SH-SY5Y (cell line): ENCODE measurements around the gene HOOK2.

Experiments used
- GATA2 ChIP-seq: IDR thresholded peaks from 2 replicates; pipeline ENCODE4 v1.6.1; 2011; ENCODE audit warnings: mild to moderate bottlenecking, low read depth, low read length
- GATA3 ChIP-seq: IDR thresholded peaks from 2 replicates; pipeline ENCODE4 v1.6.1; 2011; ENCODE audit warnings: low read depth, mild to moderate bottlenecking, low read length, moderate library complexity

HOOK2 gene

DNA sequence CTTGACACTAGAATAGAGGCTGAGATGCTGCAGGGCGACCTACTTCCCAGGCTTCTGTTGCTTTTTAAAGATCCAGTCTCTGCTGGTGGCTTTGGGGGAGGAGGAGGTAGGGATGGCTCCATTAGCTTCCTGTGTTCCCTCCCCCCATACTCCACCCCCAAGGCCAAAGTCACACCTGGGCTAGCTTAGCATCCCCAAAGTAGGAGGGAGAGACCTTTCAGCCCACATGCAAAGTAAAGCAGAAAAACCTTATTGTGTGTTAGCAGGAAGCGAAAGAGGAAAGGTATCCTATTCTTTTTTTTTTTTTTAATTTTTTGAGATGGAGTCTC, 48.4 kb downstream of the HOOK2 start:
- no peak for TF ChIP-seq GATA2
- no peak for TF ChIP-seq GATA3

DNA sequence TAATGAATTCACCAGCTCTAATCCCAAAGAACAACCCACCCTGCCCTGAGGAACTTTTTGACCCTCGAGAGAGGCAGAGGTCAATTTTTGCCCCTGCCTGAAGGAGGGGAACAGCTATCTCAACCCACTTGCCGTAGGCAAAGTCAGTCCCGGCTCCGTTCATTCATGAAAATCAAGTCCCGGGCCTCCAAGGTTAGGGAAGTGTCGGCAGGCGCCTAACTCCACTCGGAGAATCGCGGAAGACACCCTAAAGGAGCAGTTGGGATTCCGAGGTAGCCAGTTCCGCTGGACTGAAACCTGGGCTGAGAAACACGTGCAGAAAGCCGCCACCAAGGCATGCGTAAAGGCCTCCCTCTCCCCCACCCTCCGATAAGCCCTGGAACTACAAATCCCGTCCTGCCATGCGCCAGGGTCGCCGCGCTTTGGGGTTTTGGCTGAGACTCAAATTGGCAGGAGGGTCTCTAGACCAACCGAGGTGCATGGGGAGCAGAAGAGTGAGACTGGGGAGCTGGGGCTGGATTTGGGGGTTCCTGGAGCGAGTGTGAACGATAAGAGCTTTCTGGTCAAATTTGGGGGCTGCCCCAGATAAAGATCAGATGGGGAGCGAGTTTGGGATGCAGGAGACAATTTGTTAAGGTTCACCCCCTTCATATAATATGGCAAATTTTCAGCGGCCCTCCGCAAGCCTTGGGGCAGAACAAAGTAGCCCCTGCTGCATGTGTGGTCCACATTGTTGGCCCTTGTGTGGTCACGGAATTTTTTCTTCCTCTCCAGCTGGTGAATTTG, 51.5 kb downstream of the HOOK2 start, which contains the start of gene TNPO2:
Gene TNPO2, minus strand, starts transcription at position 292 of the 786 bp plus-strand sequence. CDS start 2,955 bp downstream, outside the sequence.
- TF ChIP-seq GATA3 (no peak; the same call in 1 of the 2 replicates), GATA2 (peak; percentile 89)

GRCh38 chr19:12723381-12723640, 52.0 kb downstream of the HOOK2 start:
- no peak for TF ChIP-seq GATA2
- no peak for TF ChIP-seq GATA3

DNA sequence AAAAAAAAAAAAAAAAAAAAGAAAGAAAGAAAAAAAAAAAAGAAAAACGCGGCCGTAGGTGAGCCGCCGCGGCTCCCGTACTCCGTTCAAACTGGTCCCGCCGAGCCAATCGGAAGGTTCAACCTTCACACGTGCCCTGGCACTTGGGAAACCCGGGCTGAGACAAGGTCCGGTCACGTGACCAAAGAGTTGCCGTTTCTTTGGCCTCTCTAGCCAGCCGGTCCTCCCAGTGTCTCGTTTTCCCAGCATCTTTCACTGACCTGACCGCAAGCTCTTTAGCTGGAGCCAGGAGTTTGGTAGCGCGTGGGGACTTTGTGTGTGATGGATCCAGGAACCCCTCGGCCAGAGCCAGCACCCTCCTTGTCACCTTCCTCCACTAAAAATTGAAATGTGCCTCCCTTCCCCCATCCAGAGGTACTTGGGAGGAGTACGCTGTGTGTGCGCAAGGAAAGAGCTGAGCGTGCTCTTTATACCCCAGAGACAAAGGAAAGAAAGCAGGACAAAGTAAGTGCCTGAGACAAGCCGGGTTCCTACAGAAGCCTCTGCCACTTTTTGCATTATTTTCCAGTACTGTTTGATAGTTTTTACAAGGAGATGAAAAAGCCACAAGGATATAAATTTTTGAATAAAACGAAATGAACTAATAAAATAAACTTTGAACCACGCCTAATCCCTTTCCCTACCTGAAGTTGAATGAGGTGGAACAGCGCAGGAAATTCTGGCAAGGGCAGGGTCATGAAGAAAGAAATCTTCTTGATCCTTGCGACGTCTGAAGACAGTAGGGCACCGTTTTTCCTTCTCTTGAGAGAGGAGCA, 52.6 kb downstream of the HOOK2 start:
- TF ChIP-seq GATA2 (no peak), GATA3 (no peak)

DNA sequence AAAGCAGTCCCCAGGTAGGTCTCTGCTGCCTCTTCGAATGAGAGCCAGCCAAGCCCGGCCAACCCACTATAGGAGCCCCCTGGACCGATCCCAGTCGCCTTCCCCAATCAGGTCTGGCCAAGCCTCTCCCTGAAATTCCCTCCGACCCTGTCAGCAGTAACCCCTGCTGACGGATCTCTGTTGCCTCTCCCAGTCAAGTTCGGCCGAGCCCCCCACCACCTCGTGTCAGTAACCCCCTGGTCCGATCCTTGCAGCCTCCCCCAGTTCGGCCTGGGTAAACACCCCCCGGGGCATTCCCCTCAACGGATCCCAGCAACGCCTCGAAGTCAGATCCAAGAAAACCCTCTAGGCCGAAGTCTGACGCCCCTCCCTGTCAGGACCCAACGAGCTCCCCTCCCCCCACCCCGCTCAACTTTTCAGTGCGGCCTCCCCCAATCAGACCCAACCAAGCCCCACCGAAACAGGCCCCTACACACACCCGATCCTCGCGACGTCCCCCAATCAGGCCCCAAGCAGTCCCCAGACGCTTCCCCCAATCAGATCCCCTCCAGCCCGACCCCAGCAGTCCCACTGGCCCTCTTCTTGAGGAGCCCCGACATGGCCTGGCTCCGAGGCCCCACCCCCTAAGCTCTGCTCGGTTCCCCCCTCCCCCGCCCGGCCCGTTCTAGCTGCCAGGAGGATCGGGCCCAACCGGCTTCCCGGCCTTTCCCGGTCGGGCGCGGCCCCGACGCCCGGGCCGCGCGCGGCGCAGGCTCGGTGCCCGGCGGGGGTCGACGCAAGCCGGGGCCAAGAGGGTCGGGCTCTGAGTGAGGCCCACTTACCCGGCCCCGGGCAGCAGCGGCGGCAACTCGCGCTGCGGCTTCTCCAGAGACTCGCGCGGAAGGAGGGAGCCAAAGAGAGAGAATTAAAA, 53.4 kb downstream of the HOOK2 start:
- TF ChIP-seq GATA3 (no peak), GATA2 (no peak)

DNA sequence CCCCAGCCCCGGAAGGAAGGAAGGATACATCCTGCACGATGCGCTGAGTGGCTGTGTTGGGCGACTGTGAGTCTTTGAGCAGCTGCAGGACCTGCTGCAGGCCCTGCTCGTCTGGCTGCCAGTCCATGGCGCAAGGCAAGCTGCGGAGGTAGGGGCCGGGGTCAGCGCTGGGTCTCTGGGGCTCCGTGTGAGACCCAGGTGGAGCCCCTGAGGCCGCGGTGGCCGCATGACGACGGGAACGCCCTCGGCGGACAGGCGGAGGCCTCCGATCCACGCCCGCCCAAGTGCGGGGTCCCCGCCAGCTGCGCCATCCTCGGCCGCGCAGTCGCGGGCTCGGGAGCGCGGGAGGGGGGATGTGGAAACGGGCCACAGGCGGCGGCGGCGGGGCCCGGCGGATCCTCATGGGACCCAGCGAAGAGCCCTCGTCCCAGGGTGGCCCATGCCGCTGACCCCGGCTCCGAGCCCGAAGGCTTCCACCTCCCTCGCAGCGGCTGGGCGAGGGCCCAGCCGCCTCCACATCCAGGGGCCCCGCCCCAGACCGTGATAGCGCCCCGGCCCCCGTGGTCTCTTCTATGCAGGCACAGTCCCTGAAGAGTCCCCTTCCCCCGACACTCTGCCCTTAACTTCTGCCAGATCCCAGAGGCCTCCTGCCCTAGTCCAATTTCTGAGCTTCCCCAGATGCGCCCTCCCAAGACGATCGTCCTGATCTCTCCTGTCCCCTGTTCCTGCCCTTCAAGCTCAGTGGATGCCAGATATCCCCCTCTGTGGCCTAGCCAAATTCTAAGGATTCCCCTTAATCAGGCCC, 54.3 kb downstream of the HOOK2 start:
- no peak for TF ChIP-seq GATA2
- no peak for TF ChIP-seq GATA3

GRCh38 chr19:12720296-12720695, 55.1 kb downstream of the HOOK2 start:
- TF ChIP-seq GATA3: no peak
- TF ChIP-seq GATA2: no peak

GRCh38 chr19:12715929-12716328, 59.4 kb downstream of the HOOK2 start:
- no peak for TF ChIP-seq GATA3

- TF ChIP-seq GATA2 (no peak), GATA3 (no peak)
Measured at GRCh38 chr19:12715102-12715501, 60.2 kb downstream of the HOOK2 start.
